Liver (tissue), 9 donors: ENCODE data around the gene RETREG1. TPM values are rescaled to one million over a fixed set of nuclear protein-coding genes. Genes with fewer than 3 reads are reported as not detected.

Experiments
- DNase-seq: peaks from one replicate; pipeline ENCODE4 v3.0.0-alpha.2; 2017; ENCODE audit warnings: low spot score
- H3K27ac ChIP-seq, 2 donors: one replicate each; pipeline ENCODE4 v1.7.0; 2013; ENCODE audit warnings: inconsistent platforms in 2 of 2, low read length in 2 of 2, control low read depth in 1 of 2, low read depth in 1 of 2, mild to moderate bottlenecking in 1 of 2
- H3K27me3 ChIP-seq, 4 donors: one replicate each; pipeline versions ENCODE4 v1.6.1 to v1.7.0; 2013; ENCODE audit warnings: low read length in 3 of 4, inconsistent platforms in 1 of 4, mild to moderate bottlenecking in 1 of 4, moderate library complexity in 1 of 4; ENCODE audit not compliant: control insufficient read depth in 4 of 4, insufficient read depth in 4 of 4
- H3K36me3 ChIP-seq, 4 donors: one replicate each; pipeline versions ENCODE4 v1.6.1 to v1.7.0; 2013; ENCODE audit warnings: low read length in 3 of 4, mild to moderate bottlenecking in 3 of 4, low read depth in 1 of 4, moderate library complexity in 1 of 4; ENCODE audit not compliant: control insufficient read depth in 4 of 4, insufficient read depth in 3 of 4
- H3K4me1 ChIP-seq, 4 donors: one replicate each; pipeline versions ENCODE4 v1.6.1 to v1.7.0; 2013; ENCODE audit warnings: low read length in 3 of 4, mild to moderate bottlenecking in 3 of 4, moderate library complexity in 1 of 4; ENCODE audit not compliant: control insufficient read depth in 4 of 4, insufficient read depth in 4 of 4
- H3K4me3 ChIP-seq, 3 donors: one replicate each; pipeline versions ENCODE4 v1.6.1 to v1.7.0; 2013; ENCODE audit warnings: low read length in 3 of 3, control low read depth in 1 of 3, low read depth in 1 of 3, mild to moderate bottlenecking in 1 of 3
- H3K9ac ChIP-seq, 2 donors: one replicate each; pipeline ENCODE4 v1.7.0; 2013; ENCODE audit warnings: low read length in 2 of 2, mild to moderate bottlenecking in 2 of 2, moderate library complexity in 2 of 2, control low read depth in 1 of 2, low read depth in 1 of 2
- H3K9me3 ChIP-seq, 4 donors: one replicate each; pipeline versions ENCODE4 v1.6.1 to v1.7.0; 2013; ENCODE audit warnings: low read length in 3 of 4; ENCODE audit not compliant: control insufficient read depth in 4 of 4
- EGR1 ChIP-seq, 2 donors: IDR thresholded peaks; 2 replicates each; pipeline ENCODE4 v1.6.1; 2016 to 2018; ENCODE audit warnings: antibody characterized with exemption in 2 of 2, low read depth in 2 of 2
- FOXA1 ChIP-seq: IDR thresholded peaks from 2 replicates; pipeline ENCODE4 v1.6.1; 2016; ENCODE audit warnings: antibody characterized with exemption
- FOXA2 ChIP-seq: IDR thresholded peaks from 2 replicates; pipeline ENCODE4 v1.6.1; 2016; ENCODE audit warnings: antibody characterized with exemption
- GABPA ChIP-seq, 2 donors: IDR thresholded peaks in 1 of 2; conservative IDR thresholded peaks in 1 of 2; 2 replicates each; pipeline ENCODE4 v1.6.1; 2016; ENCODE audit warnings: antibody characterized with exemption in 2 of 2, mild to moderate bottlenecking in 1 of 2, moderate library complexity in 1 of 2
- HNF4A ChIP-seq, 2 donors: conservative IDR thresholded peaks; 2 replicates each; pipeline ENCODE4 v1.6.1; 2016; ENCODE audit warnings: antibody characterized with exemption in 2 of 2, mild to moderate bottlenecking in 2 of 2
- HNF4G ChIP-seq: IDR thresholded peaks from 2 replicates; pipeline ENCODE4 v1.6.1; 2016; ENCODE audit warnings: antibody characterized with exemption
- JUND ChIP-seq, 2 donors: IDR thresholded peaks; 2 replicates each; pipeline ENCODE4 v1.6.1; 2016; ENCODE audit warnings: antibody characterized with exemption in 2 of 2
- NR2F2 ChIP-seq: IDR thresholded peaks from 2 replicates; pipeline ENCODE4 v1.6.1; 2016; ENCODE audit warnings: antibody characterized with exemption
- RAD21 ChIP-seq, 2 donors: IDR thresholded peaks; 2 replicates each; pipeline ENCODE4 v1.6.1; 2016; ENCODE audit warnings: antibody characterized with exemption in 2 of 2, mild to moderate bottlenecking in 2 of 2
- RXRA ChIP-seq, 2 donors: IDR thresholded peaks; 2 replicates each; pipeline ENCODE4 v1.6.1; 2017 to 2018; ENCODE audit warnings: antibody characterized with exemption in 2 of 2, mild to moderate bottlenecking in 1 of 2
- SP1 ChIP-seq: IDR thresholded peaks from 2 replicates; pipeline ENCODE4 v1.6.1; 2018; ENCODE audit warnings: antibody characterized with exemption, mild to moderate bottlenecking
- TAF1 ChIP-seq: conservative IDR thresholded peaks from 2 replicates; pipeline ENCODE4 v1.6.1; 2016; ENCODE audit warnings: antibody characterized with exemption, mild to moderate bottlenecking
- YY1 ChIP-seq: IDR thresholded peaks from 2 replicates; pipeline ENCODE4 v1.6.1; 2016; ENCODE audit warnings: antibody characterized with exemption, mild to moderate bottlenecking
- WGBS: extraction: QIAGEN DNeasy Blood & Tissue Kit; methylation state at CpG from one replicate; pipeline ENCODE4 v1.1.7; 2013; 5-methylcytosine and 5-hydroxymethylcytosine counted together
- polyA plus RNA-seq, 2 donors: library from polyadenylated mRNA; stranded (reverse) in 1 of 2; unstranded in 1 of 2; fragments of 200-250 nt in 1 of 2; fragments of >200 nt in 1 of 2; fragmentation: Nextera tagmentation in 1 of 2; extraction: Ambion mirVana in 1 of 2; gene quantifications; one replicate each; pipeline versions ENCODE4 v1.2.1 to v1.2.3, GENCODE V29; 2013 to 2015
- total RNA-seq, 2 donors: library from RNA; depleted of rRNA; stranded (reverse); fragments of >200 nt; gene quantifications; one replicate each; pipeline ENCODE4 v1.2.3, GENCODE V29; 2014
- TF ChIP-seq, protein P1 (sequence below): fragments of 150-350 bp; IDR thresholded peaks from 2 replicates; pipeline ENCODE4 v1.5.1; 2017; ENCODE audit warnings: improper control_type of control experiment, low read depth, low read length; ENCODE audit not compliant: missing input control
- TF ChIP-seq, protein P2 (sequence below): IDR thresholded peaks from 2 replicates; pipeline ENCODE4 v1.6.1; 2016; ENCODE audit warnings: antibody characterized with exemption
- TF ChIP-seq, protein P3 (sequence below): IDR thresholded peaks from 2 replicates; pipeline ENCODE4 v1.6.1; 2016; ENCODE audit warnings: antibody characterized with exemption, mild to moderate bottlenecking
- TF ChIP-seq, protein P4 (sequence below): IDR thresholded peaks from 2 replicates; pipeline ENCODE4 v1.6.1; 2016; ENCODE audit warnings: antibody characterized with exemption
- TF ChIP-seq, protein P5 (sequence below): IDR thresholded peaks from 2 replicates; pipeline ENCODE4 v1.6.1; 2016; ENCODE audit warnings: antibody characterized with exemption
- donor health status: healthy.
- donor health status: healthy.
- donor health status: healthy.
- donor health status: healthy.
- donor health status: healthy.

RETREG1 gene
- total and polyA plus RNA-seq, 4 donors, result 0.70 to 28.1 (median 4.2) TPM

DNA sequence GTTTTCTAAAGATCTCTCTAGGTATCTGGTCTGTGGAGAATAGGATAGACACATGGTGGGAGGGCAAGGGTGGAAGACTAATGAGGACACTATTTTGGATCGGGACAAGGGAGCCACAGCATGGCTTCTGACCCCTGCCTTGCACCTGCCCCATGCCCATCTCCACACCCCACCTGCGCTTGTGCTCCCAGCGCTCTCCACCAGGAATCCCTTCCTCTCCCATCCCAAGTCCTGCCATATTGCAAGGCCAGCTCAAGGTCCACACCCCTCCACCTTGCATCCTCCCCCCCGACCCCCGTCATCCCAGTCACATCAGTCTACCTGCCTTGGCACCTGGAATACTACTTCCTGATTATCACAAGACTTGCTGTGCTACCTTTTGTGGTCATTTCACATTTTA is 44.2 kb upstream of the RETREG1 start:
- H3K4me1 ChIP-seq, result peaks cover 0 to under 1% (median under 1%) of the 10 kb centered on the region in 4 donors
- no peak overlapping the region for H3K4me3 ChIP-seq
- WGBS, result 82% methylated on average over 5 of the region's 5 CpGs
- DNase-seq, result no peak
- no peaks in the 10 kb centered on the region for H3K36me3 ChIP-seq
- no peak overlapping the region for H3K27ac ChIP-seq
- H3K27me3 ChIP-seq, result no peaks in the 10 kb centered on the region
- no peak overlapping the region for H3K9ac ChIP-seq
- TF ChIP-seq NR2F2 (no peak), SP1 (no peak), YY1 (no peak), RXRA (IDR thresholded peaks at IDR 0.05) (no peak), FOXA1 (no peak)
- TF ChIP-seq, protein P1, sequence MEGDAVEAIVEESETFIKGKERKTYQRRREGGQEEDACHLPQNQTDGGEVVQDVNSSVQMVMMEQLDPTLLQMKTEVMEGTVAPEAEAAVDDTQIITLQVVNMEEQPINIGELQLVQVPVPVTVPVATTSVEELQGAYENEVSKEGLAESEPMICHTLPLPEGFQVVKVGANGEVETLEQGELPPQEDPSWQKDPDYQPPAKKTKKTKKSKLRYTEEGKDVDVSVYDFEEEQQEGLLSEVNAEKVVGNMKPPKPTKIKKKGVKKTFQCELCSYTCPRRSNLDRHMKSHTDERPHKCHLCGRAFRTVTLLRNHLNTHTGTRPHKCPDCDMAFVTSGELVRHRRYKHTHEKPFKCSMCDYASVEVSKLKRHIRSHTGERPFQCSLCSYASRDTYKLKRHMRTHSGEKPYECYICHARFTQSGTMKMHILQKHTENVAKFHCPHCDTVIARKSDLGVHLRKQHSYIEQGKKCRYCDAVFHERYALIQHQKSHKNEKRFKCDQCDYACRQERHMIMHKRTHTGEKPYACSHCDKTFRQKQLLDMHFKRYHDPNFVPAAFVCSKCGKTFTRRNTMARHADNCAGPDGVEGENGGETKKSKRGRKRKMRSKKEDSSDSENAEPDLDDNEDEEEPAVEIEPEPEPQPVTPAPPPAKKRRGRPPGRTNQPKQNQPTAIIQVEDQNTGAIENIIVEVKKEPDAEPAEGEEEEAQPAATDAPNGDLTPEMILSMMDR, result no peak
- no peaks in the 10 kb centered on the region for H3K9me3 ChIP-seq

DNA sequence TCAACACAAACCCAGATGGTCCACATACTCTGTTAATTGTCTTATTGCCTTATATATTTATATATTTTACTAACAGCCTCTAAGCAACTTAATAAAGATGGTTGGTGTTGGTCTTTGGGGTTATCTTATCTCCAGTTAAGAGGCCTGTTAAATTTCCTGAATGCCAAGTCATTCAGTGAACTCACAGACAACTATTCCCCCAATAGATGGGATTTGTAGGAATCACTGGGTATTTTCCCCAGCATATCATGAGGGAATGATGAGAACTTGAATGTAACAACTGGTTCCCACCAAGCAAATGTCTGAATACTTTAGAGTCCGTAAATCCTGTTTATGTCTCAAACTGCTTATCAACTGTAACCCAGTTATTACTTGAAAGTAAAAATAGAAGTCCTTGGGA is 42.7 kb upstream of the RETREG1 start:
- no peak for DNase-seq
- TF ChIP-seq JUND (IDR thresholded peaks at IDR 0.05) (no peak), TAF1 (no peak)
- Histone ChIP-seq H3K9ac (no peak overlapping the region), H3K36me3 (no peaks in the 10 kb centered on the region), H3K27ac (no peak overlapping the region), H3K4me3 (no peak overlapping the region), H3K9me3 (no peaks in the 10 kb centered on the region), H3K4me1 (no peaks in the 10 kb centered on the region), H3K27me3 (no peaks in the 10 kb centered on the region)
- WGBS, result 87% methylated on average over 1 of the region's 1 CpG

DNA sequence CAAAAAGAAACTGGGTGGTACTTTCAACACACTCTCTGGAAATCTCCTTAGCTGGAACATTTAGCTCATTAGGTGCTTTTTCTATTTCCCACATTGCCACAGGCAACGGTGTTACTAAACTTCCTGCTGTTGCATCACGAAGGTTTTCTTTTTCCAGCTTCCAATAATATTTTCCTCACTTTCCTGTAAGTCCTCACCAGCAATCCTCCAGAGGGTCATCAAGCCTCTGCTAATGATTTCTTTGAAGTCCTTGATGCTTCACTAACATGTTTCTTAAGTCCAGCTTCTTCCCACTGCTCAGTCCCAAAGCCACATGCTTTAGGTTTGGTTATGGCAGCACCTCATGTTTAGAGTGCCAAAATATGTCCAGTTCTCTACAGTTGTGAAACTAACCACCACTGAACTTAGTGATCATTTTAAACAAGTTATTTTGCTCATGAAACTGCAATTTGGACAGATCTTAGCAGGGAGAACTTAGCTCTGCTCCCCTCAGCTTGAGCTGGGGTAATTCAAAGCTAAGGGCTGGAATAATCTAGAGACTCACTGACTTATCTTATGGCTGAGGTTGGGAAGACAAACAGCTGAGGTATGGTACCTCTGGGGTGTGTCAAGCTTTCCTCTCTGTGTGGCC is 39.9 kb upstream of the RETREG1 start:
- no peak overlapping the region for H3K4me3 ChIP-seq
- no peaks in the 10 kb centered on the region for H3K4me1 ChIP-seq
- 74% methylated on average over 2 of the region's 2 CpGs for WGBS
- no peaks in the 10 kb centered on the region for H3K27me3 ChIP-seq
- H3K36me3 ChIP-seq, result no peaks in the 10 kb centered on the region
- no peak overlapping the region for H3K9ac ChIP-seq
- no peaks in the 10 kb centered on the region for H3K9me3 ChIP-seq
- DNase-seq, result no peak
- TF ChIP-seq JUND (IDR thresholded peaks at IDR 0.05), result no peak
- TF ChIP-seq, protein P2, sequence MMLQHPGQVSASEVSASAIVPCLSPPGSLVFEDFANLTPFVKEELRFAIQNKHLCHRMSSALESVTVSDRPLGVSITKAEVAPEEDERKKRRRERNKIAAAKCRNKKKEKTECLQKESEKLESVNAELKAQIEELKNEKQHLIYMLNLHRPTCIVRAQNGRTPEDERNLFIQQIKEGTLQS, result no peak
- TF ChIP-seq SP1, result no peak
- no peak for TF ChIP-seq GABPA (IDR thresholded peaks at IDR 0.05 in 1 of 2, conservative IDR thresholded peaks at IDR 0.05 in 1 of 2)
- TF ChIP-seq, protein P1, result no peak
- no peak for TF ChIP-seq HNF4G
- TF ChIP-seq, protein P3, sequence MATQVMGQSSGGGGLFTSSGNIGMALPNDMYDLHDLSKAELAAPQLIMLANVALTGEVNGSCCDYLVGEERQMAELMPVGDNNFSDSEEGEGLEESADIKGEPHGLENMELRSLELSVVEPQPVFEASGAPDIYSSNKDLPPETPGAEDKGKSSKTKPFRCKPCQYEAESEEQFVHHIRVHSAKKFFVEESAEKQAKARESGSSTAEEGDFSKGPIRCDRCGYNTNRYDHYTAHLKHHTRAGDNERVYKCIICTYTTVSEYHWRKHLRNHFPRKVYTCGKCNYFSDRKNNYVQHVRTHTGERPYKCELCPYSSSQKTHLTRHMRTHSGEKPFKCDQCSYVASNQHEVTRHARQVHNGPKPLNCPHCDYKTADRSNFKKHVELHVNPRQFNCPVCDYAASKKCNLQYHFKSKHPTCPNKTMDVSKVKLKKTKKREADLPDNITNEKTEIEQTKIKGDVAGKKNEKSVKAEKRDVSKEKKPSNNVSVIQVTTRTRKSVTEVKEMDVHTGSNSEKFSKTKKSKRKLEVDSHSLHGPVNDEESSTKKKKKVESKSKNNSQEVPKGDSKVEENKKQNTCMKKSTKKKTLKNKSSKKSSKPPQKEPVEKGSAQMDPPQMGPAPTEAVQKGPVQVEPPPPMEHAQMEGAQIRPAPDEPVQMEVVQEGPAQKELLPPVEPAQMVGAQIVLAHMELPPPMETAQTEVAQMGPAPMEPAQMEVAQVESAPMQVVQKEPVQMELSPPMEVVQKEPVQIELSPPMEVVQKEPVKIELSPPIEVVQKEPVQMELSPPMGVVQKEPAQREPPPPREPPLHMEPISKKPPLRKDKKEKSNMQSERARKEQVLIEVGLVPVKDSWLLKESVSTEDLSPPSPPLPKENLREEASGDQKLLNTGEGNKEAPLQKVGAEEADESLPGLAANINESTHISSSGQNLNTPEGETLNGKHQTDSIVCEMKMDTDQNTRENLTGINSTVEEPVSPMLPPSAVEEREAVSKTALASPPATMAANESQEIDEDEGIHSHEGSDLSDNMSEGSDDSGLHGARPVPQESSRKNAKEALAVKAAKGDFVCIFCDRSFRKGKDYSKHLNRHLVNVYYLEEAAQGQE, result no peak
- no peak for TF ChIP-seq TAF1
- no peak for TF ChIP-seq RXRA (IDR thresholded peaks at IDR 0.05)
- TF ChIP-seq FOXA2, result no peak
- TF ChIP-seq EGR1 (IDR thresholded peaks at IDR 0.05; ENCODE audit: low read depth in 2 of 2), result no peak
- TF ChIP-seq FOXA1, result no peak
- TF ChIP-seq YY1, result no peak
- TF ChIP-seq, protein P4, sequence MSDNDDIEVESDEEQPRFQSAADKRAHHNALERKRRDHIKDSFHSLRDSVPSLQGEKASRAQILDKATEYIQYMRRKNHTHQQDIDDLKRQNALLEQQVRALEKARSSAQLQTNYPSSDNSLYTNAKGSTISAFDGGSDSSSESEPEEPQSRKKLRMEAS, result no peak
- TF ChIP-seq, protein P5, sequence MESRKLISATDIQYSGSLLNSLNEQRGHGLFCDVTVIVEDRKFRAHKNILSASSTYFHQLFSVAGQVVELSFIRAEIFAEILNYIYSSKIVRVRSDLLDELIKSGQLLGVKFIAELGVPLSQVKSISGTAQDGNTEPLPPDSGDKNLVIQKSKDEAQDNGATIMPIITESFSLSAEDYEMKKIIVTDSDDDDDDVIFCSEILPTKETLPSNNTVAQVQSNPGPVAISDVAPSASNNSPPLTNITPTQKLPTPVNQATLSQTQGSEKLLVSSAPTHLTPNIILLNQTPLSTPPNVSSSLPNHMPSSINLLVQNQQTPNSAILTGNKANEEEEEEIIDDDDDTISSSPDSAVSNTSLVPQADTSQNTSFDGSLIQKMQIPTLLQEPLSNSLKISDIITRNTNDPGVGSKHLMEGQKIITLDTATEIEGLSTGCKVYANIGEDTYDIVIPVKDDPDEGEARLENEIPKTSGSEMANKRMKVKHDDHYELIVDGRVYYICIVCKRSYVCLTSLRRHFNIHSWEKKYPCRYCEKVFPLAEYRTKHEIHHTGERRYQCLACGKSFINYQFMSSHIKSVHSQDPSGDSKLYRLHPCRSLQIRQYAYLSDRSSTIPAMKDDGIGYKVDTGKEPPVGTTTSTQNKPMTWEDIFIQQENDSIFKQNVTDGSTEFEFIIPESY, result no peak
- no peak for TF ChIP-seq HNF4A (conservative IDR thresholded peaks at IDR 0.05)
- TF ChIP-seq NR2F2, result no peak
- no peak for TF ChIP-seq RAD21 (IDR thresholded peaks at IDR 0.05)
- no peak overlapping the region for H3K27ac ChIP-seq
